NCI-H146 treated with DMSO at 0.1 percent for 48 hours (cell line): ENCODE data around the gene RPP25L.

ENCODE experiments used
- DNase-seq: peaks from one replicate; lab custom pipeline; 2025; ENCODE audit not compliant: unreplicated experiment; lab: John Stamatoyannopoulos, UW

RPP25L gene

DNA sequence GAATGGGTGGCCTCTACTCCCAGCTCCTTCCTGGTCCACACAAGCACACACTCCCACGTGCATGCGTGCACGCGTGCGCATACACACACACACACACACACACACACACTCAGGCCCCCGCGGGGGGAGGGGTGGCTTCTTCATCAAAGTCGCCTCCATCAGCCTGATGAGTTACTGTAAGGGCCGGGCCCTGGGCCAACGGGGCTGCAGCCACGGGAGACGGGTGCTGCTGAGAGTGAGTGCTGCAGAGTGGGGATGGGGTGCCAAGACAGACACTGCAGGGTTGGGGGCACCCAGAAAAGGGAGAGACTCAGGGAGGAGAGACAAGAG, 40.5 kb downstream of the RPP25L start:
- DNase-seq, result no peak

DNA sequence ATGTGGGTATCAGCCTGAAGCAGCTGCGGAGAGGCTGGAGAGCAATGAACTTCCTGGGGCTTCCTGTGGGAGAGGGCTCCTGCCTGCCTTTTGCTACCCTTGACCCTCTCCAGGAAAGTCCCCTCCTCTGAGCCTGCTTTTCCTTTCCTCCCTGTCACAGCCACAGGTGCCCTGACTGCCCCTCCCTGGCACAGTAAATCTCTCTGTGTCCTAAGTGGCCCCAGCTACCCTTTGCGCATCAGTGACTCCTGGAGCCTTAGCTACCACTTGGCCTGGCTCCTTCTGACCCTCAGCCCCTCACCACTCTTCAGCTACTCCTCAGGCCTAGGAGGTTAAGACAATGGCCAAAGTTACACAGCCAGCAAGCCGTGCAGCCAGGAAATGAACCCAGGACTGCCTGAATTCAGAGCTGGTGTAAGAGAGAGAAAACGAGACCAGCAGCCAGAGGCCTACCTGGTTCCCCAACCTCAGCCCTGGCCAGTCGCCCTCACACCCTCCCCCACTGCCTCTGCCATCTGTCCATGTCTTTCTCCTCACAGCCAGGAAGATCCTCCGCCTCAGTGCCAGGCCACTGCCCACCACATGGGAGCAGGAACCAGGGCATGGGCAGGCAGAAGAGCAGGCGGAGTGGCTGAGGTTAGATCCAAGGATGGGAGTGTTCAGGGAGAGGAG, 41.0 kb downstream of the RPP25L start:
- DNase-seq, result no peak

GRCh38 chr9:34570376-34570775, 41.5 kb downstream of the RPP25L start:
- no peak for DNase-seq

DNA sequence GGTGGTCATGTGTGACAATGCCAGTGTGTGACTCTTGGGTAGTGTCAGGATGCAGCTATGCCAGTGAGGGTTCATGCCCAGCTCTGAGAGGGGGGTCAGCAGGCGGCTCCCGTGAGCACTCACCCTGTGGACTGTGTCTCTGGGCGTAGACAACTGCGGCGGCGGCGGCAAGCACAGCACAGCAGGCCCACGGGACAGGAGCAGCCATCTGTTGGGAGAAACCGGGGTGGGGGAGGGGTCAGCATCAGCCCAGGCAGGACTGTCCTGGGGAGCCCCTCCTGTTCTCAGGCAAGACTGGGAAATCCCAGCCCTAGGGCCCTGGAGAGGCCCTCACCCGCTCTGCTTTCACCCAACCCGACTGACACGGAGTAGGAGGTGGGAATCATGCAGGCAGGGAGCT, 43.1 kb downstream of the RPP25L start:
- no peak for DNase-seq

DNA sequence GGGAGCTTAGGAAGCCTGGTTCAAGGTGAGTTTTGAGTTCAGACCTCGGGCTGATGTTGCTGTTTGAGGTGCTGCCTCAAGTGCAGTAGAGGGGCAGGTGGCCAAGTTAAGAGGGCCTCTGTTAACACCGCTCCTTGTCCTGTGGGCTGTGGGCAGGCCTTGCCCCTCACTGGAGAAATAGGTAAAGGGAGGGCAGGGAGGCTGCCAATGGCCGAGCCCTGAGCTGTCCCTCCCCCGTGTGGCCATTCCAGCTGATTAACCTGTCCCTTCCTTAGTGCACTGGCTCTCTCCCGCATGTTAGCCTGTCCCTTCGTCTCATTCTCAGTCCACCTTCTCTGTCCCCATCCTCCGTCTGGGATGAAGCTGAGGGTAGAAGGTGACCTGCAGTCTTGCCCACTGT, 43.8 kb downstream of the RPP25L start:
- DNase-seq, result no peak

DNA sequence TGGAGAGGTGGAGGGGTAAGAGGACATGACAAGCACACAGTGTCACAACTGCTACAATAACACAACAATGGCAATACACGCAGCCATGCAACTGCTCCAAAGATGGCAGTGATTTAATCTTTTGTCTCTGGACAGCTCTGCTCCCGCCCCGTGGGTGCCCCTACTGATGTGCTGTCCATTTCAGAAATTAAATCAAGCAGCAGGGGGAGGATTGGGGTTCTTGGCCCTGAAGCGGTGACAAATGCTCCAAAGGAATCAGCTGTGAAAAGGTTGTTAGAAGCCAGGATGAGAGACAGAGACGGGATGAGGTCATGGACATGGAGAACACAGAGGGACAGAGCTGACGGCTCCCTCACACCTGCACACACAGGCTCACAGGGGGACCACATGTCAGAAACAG, 44.9 kb downstream of the RPP25L start:
- DNase-seq, result no peak

DNA sequence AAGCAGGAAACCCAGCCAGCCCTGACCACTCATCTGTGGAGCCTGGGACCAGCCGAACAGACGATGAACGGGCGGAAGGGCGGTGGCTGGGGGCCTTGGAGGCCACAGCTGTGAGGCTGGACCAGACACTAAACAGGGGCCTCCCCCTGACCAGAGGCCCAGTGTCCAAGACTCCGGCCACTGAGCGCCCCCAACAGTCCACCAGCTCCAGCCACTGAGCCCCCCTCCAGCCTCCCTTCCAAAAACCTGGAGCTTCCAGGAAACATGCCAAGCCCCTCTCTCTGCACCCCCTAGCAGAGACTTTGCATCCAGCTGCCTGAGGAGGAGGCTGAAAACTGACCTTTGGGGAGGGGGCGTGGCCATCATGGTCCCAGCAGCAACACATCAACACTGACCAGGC, 45.6 kb downstream of the RPP25L start:
- no peak for DNase-seq

- no peak for DNase-seq
Measured at GRCh38 chr9:34565856-34566255, 46.0 kb downstream of the RPP25L start.

GRCh38 chr9:34564617-34565016, 47.3 kb downstream of the RPP25L start:
- no peak for DNase-seq

DNA sequence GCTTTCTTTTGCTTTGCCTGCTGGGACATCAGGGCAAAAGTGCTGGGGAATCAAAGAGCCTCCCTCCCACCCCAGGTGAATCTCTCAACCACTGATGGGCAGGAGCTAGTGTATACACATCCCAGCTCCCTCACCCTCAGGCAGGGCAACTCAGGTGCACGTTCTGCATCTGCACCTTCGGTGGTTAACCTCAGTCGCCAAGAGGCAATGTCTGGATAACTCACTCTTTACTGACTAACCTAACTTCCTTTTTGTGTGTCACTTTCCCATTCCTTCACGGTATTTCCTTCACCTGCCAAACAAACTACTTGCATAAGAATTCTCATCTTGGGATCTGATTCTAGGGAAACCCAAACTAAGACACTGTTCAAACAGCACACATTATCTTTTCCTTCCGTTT, 48.6 kb downstream of the RPP25L start:
- no peak for DNase-seq

DNA sequence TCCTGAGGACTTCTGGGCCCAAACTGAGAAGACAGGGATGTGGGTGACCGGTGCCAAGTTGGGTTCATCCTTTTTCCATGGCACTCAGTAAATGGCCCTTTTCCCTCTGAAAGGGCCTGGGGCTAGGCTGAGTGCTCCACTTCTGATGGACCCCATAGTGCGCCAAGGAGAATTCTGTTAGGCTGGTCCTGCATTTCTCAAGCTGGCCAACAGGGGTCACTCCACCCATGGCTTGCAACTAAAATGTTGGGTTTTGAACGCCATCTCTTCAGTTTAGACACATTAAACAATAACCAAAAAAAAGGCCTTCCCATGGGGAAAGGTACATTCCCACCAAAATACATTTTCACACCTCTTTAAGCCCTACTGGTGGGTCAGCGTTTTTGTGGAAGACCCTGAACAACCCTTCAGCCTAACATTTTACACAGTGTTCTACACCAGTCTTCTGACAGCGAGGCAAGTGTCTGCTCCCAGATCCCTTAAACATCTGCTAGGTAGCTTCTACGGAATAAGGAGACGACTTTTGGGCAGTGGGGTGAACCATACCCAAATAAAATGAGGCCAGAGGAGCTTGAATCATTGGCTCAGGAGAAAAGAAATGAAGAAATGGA, 49.7 kb downstream of the RPP25L start:
- no peak for DNase-seq

DNA sequence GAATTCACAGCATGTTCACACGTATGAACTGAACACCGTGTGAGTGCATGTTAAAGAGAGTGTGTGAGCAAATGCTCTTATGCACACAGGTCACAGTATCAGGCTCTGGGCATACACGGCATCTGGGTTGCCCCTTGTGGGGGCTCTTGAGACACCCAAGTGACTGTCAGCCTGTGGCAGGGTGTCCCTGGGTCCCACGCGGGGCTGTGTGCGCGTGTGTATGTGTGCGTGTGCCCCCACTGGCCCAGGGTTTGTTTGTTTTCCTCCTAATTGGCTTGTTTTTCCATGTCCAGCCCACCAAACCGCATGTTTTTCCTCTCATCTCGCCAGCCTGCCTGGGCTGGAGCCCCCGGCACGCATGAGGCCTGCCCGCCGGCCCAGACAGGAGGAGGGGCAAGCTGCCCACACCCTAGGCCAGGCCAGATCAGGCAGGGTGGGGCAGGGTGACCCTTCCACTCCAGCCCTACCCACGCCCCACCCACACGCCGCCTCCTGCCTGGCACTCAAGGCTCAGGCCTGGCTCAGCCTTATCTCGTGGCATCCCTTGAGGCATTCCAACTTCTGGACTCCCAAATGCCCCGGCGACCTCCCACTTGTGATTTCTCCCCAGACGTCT, 51.2 kb downstream of the RPP25L start:
- DNase-seq, result no peak
